ENCODE measurements around the gene ARHGAP22. TPM values are rescaled to one million over a fixed set of nuclear protein-coding genes. Genes with fewer than 3 reads are reported as not detected.

Gene ARHGAP22
- total RNA-seq, 2 donors from 2014 or later: 1.9 to 2.9 TPM

DNA sequence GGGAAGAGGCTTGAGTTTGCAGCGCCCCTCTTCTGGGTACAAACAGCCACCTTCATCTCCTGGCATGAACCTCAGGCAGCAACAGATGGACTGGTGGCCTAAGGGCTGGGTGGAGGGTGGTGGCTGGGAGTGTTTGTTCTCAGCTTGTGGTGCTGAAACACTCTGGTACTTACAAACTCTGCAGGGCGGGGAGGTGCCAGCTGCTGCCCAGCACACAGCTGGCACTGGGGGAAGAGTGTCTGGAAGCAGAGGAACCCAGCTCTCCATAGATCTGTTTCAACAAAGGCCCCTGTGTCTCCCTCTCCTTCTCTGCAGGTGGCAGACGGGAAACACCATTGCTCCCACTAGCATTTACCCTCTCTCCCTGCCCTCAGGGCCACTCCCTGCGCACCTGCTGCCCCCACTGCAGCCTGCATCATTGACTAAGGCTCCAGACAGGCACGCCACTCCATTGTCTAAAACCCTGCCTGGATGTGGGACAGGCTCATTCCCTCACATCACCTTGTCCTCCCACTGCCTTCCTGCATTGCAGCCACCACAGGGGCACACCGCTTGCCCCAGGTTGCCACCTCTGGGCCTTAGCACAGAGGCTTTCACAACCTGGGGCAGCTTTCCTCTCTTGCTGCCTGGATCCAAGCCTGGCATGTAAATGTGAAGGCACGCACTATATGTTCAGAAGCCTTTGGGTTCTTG, 6.5 kb downstream of the ARHGAP22 start:
- ATAC-seq: peak; percentile 90
- intact Hi-C loops (cut with DNase I, micrococcal nuclease): no loop called here
- peak; percentile 30 to 42 for DNase-seq

DNA sequence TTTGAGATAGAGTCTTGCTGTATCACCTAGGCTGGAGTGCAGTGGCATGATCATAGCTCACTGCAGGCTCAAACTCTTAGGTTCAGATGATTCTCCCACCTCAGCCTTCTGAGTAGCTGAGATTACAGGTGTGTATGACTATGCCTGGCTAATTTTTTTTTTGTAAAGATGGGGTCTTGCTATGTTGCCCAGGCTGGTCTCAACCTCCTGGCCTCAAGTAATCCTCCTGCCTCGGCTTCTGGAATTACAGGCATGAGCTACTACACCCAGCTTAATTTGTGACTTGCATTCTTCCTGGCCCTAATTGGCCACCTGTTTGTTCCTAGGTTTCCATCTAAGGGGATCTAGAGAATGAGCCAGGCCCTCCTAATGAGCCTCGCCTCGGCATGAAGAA, 9.3 kb downstream of the ARHGAP22 start:
- ATAC-seq (no peak), DNase-seq (no peak)
- intact Hi-C loops (cut with DNase I, micrococcal nuclease): no loop called here

DNA sequence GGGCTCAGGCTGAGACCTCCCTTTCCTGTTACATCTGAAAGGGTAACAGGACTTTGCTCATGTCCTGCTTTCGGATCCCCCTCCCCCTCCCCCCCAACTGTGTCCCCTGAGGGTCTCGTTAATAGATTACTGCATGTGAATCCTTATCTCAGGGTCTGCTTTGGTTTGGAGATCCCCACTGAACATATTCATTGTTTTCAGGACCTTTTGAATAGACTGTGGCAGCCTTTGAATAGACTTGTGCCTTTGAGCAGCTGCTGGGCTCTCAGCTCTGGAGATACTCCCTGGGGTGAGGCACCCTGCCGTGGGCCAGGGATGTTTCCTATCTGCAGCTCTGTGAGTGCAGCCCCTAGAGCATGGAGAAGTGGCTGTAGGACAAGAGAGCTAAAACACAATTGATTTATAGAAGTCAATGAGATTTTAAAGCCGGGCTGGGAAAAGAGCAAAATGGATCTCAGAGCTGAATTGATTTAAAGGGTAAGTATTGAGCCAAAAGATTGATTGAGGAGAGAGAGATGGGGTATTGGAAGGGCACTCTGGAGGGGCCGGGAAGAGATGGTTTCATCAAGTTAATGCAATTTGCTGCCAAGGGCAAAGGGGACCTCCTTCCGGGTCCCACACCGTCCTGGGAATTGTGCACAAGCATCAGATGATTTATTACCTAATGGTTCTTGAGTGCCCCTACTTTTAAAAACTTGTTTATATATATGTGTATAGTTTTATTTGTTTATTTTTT, 9.9 kb downstream of the ARHGAP22 start:
- ATAC-seq (no peak), DNase-seq (no peak)
- intact Hi-C loops (cut with DNase I, micrococcal nuclease): no loop called here

DNA sequence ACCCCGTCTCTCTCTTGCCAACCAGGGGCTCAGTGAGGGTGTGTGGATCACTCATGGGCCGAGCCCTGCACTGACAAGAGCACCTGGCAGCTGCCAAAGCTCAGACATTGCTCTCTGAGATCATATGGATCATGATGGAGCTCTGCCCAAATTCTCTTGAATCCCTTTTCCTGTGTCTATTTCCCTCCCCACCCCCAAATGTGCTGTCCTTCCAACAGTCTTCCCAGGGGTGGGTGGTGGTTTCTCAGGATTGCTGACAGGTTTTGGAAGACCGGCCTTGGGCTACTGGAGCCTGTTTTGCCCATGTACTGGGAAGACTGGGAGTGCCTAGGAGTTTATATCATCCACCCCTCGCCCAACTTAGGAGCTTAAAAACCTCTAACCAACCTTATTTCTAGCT, 10.5 kb downstream of the ARHGAP22 start:
- intact Hi-C loops (cut with DNase I, micrococcal nuclease): no loop called here
- no peak for DNase-seq
- no peak for ATAC-seq

DNA sequence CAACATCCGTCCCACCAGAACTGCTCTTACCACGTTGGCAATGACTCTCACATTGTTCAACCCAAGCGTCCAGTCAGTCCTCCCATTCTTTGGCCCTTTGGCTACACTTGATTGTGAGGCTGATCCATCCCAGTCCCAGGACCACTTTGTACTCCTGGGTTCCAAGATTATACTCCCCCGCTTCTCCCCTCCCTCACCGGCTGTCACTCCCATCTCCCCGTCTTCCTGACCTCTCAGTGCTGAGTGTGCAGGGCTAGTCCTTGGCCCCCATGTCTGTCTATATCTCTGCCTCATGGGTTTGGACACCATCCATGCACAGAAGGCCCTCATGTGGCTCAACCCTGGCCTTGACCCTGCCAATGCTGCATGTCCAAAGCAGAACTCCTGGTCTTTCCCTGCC, 12.5 kb downstream of the ARHGAP22 start:
- ATAC-seq (no peak), DNase-seq (no peak)
- intact Hi-C loops (cut with DNase I, micrococcal nuclease): no loop called here

DNA sequence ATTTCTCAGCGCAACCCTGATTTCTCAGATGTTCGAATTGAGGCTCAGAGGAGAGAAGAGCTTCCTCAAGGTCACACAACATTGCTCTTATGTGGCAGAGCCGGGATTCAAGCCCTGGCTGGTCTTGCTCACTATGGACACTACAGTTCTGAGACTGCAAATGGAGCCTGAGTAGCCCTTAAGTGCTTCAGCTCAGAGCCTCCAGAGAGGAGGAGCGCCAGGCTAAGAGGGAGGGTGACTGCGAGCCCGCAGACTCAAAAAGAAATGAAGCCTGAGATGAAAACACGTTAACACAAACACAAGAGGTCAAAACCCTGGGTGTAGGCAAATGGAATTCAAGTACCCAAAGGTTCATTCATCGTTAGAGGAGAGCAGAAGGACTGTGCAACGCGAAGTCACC, 13.9 kb downstream of the ARHGAP22 start:
- intact Hi-C loops (cut with DNase I, micrococcal nuclease): no loop called here
- ATAC-seq (no peak), DNase-seq (no peak)

DNA sequence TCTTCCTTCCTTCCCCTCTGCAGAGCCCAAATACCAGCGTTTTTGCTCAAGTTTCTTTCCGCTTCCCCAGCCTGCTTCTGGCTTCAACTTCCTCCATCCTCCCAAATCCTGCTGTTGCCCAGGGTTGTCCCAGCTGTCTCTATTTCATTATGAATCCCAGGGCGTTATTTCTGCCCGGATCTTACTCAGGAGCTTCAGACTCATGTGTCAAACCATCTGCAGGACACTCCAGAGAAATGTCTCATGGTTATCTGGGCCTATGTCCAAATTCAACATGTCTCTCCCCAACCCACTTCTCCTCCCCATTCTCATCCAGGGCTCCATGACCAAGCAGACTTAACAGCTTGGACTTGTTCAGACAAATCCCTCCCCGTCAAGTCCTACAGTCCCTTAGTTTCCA, 15.6 kb downstream of the ARHGAP22 start:
- DNase-seq (no peak), ATAC-seq (no peak)
- intact Hi-C loops (cut with DNase I, micrococcal nuclease): no loop called here

DNA sequence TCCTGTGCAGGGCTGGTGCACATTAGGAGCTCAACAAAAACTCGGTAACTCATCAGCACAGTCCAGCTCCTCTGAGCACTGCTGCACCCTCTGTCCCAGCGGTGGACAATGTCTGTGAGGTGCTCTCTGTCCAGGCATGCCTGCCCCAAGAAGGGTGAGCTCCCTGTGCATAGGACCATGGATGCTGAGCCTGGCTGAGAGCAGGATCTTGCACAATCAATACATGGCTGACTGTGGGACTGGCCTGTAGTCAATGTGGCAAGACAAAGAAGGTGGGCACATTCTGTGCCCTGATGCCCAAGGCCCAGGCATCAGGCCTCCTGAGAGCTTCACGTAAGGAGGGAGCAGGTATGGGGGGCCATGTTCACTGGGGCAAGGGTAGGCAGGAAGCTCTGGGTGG, 17.1 kb downstream of the ARHGAP22 start:
- ATAC-seq (no peak), DNase-seq (no peak)
- intact Hi-C loops (cut with DNase I, micrococcal nuclease): no loop called here

DNA sequence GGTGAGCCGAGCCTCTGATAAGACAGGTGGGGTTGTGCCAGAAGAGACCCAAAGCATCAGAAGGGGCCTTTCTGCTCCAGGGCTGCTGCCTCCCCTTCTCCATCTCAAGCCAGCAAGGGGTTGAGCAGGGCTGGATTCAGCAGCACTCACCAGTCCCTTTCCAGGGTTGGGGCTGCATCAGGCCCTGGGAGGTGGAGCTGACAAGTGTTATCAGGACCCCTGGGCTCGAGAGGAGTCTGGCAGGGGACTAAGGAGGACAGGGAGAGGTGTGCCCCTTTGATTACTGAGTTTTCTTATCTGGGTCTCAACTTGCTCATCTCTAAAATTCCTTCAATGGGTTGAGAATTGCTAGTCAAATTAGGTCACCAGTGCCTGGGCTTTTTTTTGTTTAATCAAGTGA, 17.8 kb downstream of the ARHGAP22 start:
- DNase-seq (no peak), ATAC-seq (no peak)
- intact Hi-C loops (cut with DNase I, micrococcal nuclease): no loop called here

DNA sequence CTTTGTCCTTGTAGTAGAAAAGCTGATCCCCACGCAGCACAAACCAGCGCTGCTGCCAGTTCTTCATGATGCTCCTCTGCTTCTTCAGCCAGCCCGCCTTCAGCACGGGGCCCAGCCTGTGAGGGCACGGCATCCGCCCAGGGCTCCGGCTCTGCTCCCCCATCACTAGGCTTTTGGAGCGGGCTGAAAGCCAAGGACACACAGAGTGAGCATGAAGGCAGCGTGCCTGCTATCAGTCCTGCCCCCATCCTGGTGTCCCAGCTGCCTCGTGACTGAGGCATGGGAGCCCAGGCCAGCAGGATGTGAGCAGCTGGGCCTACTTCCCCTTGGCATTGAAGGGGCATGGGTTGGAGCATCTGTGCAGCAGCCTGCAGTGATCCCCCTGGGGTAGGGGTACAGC, 21.9 kb downstream of the ARHGAP22 start:
- DNase-seq (no peak), ATAC-seq (no peak)

DNA sequence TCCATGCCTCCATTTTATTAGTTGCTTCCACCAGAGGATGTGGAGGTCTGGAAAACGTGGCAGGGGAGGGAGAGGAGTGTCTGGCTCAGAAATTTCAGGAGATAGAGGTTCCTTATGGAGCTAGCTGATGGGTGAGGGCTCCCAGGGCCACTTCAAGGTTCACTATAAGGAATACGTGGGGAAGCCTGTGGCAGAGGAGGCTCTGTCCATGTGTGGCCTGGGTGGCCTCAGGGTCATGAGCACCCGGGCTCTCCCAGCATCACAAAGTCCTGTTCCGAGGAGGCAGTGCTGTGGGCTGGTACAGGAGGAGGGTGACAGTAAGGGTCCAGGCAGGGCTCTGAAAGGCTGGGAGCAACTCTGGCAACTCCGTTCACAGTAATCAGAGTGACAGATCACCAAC, 24.6 kb downstream of the ARHGAP22 start:
- intact Hi-C loops (cut with DNase I, micrococcal nuclease): no loop called here
- ATAC-seq (no peak), DNase-seq (no peak)

More for the DNA sequence above, 21.9 kb downstream of the ARHGAP22 start:
- intact Hi-C loops (cut with DNase I, micrococcal nuclease): no loop called here

DNA sequence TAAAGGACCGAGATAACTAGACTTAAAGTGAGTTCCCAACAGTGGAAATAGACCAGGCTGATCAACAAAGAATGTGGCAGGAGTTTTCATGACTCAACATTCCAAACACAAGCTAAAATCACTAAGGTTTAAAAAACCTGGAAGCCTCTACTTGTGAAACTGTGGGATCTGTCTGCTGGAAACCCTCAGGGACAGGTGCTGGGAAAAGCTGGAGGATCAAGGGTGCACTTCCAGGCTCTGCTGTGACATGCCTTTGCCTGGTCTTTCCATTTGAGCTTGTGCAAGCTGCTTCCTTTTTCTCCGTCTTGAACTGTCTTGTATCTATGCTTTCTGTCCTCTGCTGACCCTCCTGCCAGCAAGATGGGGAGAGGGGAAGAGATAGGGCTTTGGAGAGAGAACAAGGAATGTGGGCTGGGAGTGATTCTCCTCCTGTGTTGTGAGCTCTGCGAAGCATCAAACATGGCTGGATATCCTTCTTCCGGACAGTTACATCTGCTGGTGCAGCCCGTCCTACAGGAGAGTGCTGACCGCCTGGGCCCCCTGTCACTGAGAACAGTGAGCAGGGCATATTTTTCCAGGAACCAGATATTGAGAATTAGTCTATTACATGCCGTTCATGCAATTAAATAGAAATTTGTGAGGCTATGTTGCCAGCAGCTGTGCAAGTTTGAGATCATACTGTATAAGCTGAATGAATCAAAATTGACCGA, 25.5 kb downstream of the ARHGAP22 start:
- ATAC-seq (no peak), DNase-seq (no peak)

DNA sequence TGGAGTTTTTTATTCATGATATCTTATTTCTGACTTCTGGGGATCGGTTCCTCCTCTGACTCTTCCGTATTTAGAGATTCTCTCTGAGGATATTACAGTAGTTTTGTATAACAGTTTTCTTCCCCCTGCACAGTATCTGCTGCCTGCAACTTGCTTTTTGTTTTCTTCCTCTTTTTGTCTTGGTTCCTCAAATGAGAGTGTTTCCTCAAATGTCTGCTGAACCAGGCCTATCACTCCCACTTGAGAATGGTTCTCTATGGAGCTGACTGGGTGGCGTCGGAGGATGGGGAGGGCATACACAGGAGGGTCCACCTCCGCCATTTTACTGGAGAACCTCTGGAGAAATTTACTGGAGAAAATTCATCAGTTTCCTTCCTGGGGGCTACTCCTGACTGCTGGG, 27.7 kb downstream of the ARHGAP22 start:
- DNase-seq: no peak
- no peak for ATAC-seq
- intact Hi-C loops (cut with DNase I, micrococcal nuclease): no loop called here

More for the DNA sequence above, 25.5 kb downstream of the ARHGAP22 start:
- intact Hi-C loops (cut with DNase I, micrococcal nuclease): no loop called here

DNA sequence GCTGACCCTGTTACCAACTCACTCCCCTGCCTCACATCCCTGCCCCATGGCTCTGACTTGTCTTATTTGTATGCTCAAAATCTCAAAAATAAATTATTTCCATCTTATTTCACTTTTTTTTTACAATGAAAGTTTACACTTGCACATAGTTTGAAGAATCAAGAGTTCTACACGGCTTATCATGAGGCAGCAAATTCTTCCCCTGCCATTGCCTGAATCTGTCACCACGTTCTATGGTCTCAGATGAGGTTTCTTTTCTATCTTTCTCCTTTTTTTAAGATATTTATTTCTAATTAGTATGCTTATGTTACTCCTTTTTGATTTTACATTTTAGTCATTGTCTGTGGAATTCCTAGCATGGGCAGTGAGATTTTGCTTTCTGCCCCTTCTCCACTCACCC, 28.4 kb downstream of the ARHGAP22 start:
- DNase-seq (no peak), ATAC-seq (no peak)
- intact Hi-C loops (cut with DNase I, micrococcal nuclease): no loop called here

DNA sequence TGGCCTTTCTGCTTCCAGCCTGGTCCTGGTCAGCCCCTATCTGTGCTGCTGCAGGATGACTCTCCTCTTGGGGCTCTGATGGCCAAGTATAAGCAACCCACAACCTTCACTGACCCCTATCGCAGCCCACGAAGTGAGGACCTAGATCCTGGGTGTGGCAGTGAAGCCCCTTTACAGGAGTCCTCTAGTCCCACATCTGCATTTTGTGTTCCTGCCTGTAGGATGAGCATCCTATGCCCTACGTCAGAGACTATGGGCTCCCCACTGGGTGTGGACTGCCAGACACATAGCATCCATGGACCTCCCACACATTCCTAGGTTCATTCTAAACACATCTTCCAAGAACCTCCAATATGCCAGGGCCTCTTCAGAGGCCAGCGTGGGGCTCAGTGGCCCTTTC, 29.0 kb downstream of the ARHGAP22 start:
- DNase-seq (no peak), ATAC-seq (no peak)
- intact Hi-C loops (cut with DNase I, micrococcal nuclease): no loop called here

DNA sequence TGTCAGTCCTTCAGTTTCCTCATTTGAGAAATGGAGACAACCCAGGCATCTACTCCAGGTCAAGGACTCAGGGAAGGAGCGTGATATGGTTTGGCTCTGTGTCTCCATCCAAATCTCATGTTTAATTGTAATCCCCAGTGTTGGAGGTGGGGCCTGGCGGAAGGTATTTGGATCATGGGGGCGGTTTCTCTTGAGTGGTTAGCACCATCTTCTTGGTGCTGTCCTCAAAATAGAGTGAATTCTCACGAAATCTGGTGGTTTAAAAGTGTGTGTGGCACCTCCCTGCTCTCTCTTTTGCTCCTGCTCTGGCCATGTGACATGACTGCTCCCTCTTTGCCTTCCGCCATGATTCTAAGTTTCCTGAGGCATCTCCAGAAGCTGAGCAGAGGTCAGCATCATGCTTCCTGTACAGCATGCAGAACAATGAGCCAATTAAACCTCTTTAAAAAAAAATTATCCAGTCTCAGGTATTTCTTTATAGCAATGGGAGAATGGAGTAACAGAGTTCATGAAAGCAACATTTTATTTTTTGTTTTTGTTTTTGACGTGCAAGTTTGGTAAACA, 30.0 kb downstream of the ARHGAP22 start:
- intact Hi-C loops (cut with DNase I, micrococcal nuclease): no loop called here
- no peak for DNase-seq
- no peak for ATAC-seq

DNA sequence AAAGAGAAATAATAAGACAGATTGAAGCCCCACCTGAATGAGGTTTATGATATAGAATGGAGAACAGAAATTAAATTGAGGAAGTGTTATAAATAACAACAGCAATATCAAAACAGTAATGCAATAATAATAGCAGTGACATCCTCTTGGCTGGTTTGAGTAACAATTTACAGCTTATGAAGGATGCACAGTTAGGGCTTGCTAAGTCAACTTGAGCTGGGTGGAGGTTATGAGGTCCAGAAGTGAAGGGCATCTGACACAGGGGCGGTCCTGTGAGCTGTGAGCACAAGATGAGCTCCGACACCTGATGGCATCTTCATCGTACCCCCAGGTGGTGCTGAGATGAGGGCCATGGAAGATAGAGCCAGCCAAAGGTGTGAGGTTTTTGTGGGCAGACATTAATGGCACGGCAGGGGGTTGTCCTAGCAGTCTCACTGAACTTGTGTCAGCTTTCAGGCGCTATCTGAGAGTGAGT, 30.5 kb downstream of the ARHGAP22 start:
- intact Hi-C loops (cut with DNase I, micrococcal nuclease): no loop called here
- DNase-seq (no peak), ATAC-seq (no peak)

DNA sequence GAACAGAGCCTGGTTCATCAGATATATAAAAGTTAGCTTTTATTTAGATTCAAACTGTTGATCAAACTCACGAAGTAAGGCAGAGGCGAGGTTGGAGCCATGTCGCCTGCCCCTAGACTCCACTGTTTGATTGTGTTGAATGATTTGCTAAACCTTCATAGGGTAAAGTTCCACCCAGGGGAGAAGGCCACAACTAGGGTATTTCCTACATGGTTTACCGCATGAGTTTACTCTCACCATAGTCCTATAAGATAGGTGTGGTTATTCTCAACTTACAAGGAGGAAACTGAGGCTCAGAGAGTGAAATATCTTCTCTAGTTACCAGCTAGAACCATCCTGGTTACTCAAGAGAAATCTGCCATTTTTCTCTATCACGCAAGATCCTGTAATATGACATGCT, 31.8 kb downstream of the ARHGAP22 start:
- no peak for DNase-seq
- intact Hi-C loops (cut with DNase I, micrococcal nuclease): no loop called here
- no peak for ATAC-seq

DNA sequence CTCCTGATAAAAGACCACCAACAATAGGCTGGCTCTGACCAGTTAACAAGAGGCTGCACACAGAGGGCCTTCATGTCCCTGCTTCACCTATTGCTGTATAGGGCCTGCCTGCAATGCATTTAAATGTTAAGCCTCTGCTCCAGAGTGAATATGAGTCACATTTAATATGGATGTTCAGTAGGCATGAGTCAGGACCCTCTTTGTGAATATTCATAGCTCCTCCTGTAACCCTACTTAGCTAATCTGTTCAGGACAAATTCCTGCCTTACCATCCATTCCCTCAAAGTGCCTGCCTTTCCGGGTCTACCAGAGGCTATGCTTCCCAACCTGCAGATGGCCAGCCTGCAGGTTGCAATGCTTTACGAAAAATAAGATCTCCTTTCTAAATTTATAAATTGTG, 32.5 kb downstream of the ARHGAP22 start:
- DNase-seq (no peak), ATAC-seq (no peak)
- intact Hi-C loops (cut with DNase I, micrococcal nuclease): no loop called here

DNA sequence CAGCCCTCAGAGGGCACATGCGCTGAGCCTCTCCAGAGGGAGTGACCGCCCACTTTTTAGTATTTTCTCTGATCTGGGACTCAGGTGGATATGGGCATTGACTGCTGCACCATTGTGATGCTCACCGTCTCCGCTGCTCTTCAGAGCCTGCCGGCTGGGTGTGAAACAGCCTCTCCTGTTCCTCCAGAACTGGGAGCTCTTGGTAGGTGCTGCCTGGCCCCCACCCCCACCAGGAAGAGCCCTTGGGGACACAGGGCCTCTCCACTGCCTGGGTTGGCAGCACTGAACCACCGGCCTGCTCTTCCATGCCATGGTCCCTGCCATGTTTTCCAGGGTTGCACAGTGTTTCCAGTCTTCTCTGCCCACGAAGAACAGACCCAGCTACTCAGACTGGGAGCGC, 36.3 kb downstream of the ARHGAP22 start:
- intact Hi-C loops (cut with DNase I, micrococcal nuclease): no loop called here
- no peak for DNase-seq
- ATAC-seq: no peak
